H9 (cell line): ENCODE results near the gene CDC42EP4. TPM values are rescaled to one million over a fixed set of nuclear protein-coding genes. Genes with fewer than 3 reads are reported as not detected.

Experiments used
- DNase-seq: peaks from one replicate; pipeline ENCODE4 v3.0.0-alpha.2; 2017
- H2AFZ ChIP-seq: one replicate; pipeline ENCODE4 v1.6.1; 2013; ENCODE audit warnings: mild to moderate bottlenecking, low read length, control low read depth, moderate library complexity
- H2AK5ac ChIP-seq: 2 replicates; pipeline ENCODE4 v1.6.1; 2013; ENCODE audit warnings: low read length, control low read depth, mixed read lengths; ENCODE audit not compliant: insufficient read length
- H2BK120ac ChIP-seq: one replicate; pipeline ENCODE4 v1.6.1; 2013; ENCODE audit warnings: low read depth, mild to moderate bottlenecking, low read length, control low read depth, inconsistent platforms; ENCODE audit not compliant: poor library complexity, severe bottlenecking
- H2BK12ac ChIP-seq: 2 replicates; pipeline ENCODE4 v1.6.1; 2013; ENCODE audit warnings: low read length, control low read depth, mixed read lengths, low read depth; ENCODE audit not compliant: insufficient read length
- H2BK15ac ChIP-seq: 2 replicates; pipeline ENCODE4 v1.6.1; 2013; ENCODE audit warnings: low read depth, low read length, control low read depth
- H2BK20ac ChIP-seq: one replicate; pipeline ENCODE4 v1.6.1; 2013; ENCODE audit warnings: low read depth, mild to moderate bottlenecking, low read length, control low read depth, inconsistent platforms; ENCODE audit not compliant: poor library complexity, severe bottlenecking
- H2BK5ac ChIP-seq: 2 replicates; pipeline ENCODE4 v1.6.1; 2013; ENCODE audit warnings: low read length, control low read depth, mixed read lengths; ENCODE audit not compliant: insufficient read length
- H3K14ac ChIP-seq: 2 replicates; pipeline ENCODE4 v1.6.1; 2013; ENCODE audit warnings: low read length, control low read depth; ENCODE audit not compliant: insufficient read depth
- H3K18ac ChIP-seq: 2 replicates; pipeline ENCODE4 v1.6.1; 2013; ENCODE audit warnings: low read depth, mild to moderate bottlenecking, mixed read lengths, low read length, control low read depth; ENCODE audit not compliant: insufficient read length
- H3K23ac ChIP-seq: 2 replicates; pipeline ENCODE4 v1.6.1; 2013; ENCODE audit warnings: low read length, control low read depth, mixed read lengths, low read depth; ENCODE audit not compliant: insufficient read length
- H3K23me2 ChIP-seq: 2 replicates; pipeline ENCODE4 v1.6.1; 2013; ENCODE audit warnings: low read depth, mild to moderate bottlenecking, mixed read lengths, low read length, control low read depth; ENCODE audit not compliant: insufficient read length, poor library complexity, severe bottlenecking
- H3K27ac ChIP-seq: 2 replicates; pipeline ENCODE4 v1.5.1; 2013; ENCODE audit warnings: low read length, control low read depth, mixed read lengths, low read depth; ENCODE audit not compliant: insufficient read length
- H3K27me3 ChIP-seq: 2 replicates; pipeline ENCODE4 v1.6.1; 2013; ENCODE audit warnings: low read length, control low read depth, inconsistent platforms; ENCODE audit not compliant: insufficient read depth
- H3K4ac ChIP-seq: 2 replicates; pipeline ENCODE4 v1.6.1; 2013; ENCODE audit warnings: low read depth, mild to moderate bottlenecking, control low read depth, inconsistent platforms, low read length, moderate library complexity
- H3K4me1 ChIP-seq: 2 replicates; pipeline ENCODE4 v1.6.1; 2013; ENCODE audit warnings: low read length, control low read depth, inconsistent platforms; ENCODE audit not compliant: insufficient read depth
- H3K4me2 ChIP-seq: 2 replicates; pipeline ENCODE4 v1.6.1; 2013; ENCODE audit warnings: low read length, control low read depth, mixed read lengths; ENCODE audit not compliant: insufficient read length, insufficient read depth
- H3K56ac ChIP-seq: 2 replicates; pipeline ENCODE4 v1.6.1; 2013; ENCODE audit warnings: low read depth, mild to moderate bottlenecking, mixed read lengths, low read length, control low read depth; ENCODE audit not compliant: insufficient read length
- H3K79me1 ChIP-seq: 2 replicates; pipeline ENCODE4 v1.6.1; 2013; ENCODE audit warnings: low read depth, mild to moderate bottlenecking, moderate library complexity, low read length, control low read depth, inconsistent platforms; ENCODE audit not compliant: insufficient read depth, poor library complexity, severe bottlenecking
- H3K79me2 ChIP-seq: 2 replicates; pipeline ENCODE4 v1.6.1; 2013; ENCODE audit warnings: low read length, control low read depth, inconsistent platforms; ENCODE audit not compliant: insufficient read depth
- H3K9ac ChIP-seq: 2 replicates; pipeline ENCODE4 v1.6.1; 2013; ENCODE audit warnings: low read length, control low read depth, mixed read lengths; ENCODE audit not compliant: insufficient read length; ENCODE audit errors: extremely low read depth
- H3K9me3 ChIP-seq: one replicate; pipeline ENCODE4 v1.6.1; 2013; ENCODE audit warnings: low read depth, low read length, inconsistent platforms; ENCODE audit not compliant: control insufficient read depth
- H3T11ph ChIP-seq: one replicate; pipeline ENCODE4 v1.6.1; 2013; ENCODE audit warnings: mild to moderate bottlenecking, low read length, control low read depth, inconsistent platforms
- H4K20me1 ChIP-seq: one replicate; pipeline ENCODE4 v1.6.1; 2013; ENCODE audit not compliant: control insufficient read depth, insufficient read length, insufficient read depth
- H4K5ac ChIP-seq: 2 replicates; pipeline ENCODE4 v1.6.1; 2013; ENCODE audit warnings: low read depth, mild to moderate bottlenecking, mixed read lengths, low read length, control low read depth; ENCODE audit not compliant: insufficient read length
- H4K8ac ChIP-seq: replicated peaks from 2 replicates; pipeline ENCODE4 v1.6.1; 2013; ENCODE audit warnings: low read length, control low read depth, mixed read lengths, low read depth; ENCODE audit not compliant: insufficient read length
- H4K91ac ChIP-seq: 2 replicates; pipeline ENCODE4 v1.6.1; 2013; ENCODE audit warnings: low read depth, mild to moderate bottlenecking, moderate library complexity, mixed read lengths, low read length, control low read depth; ENCODE audit not compliant: insufficient read length
- H3K27ac Mint-ChIP-seq, 3 experiments: 2 replicates in 2 of 3; 3 replicates in 1 of 3; pipeline ENCODE4 v1.8.0; 2020 to 2021; ENCODE audit warnings: mixed read lengths in 3 of 3, mild to moderate bottlenecking in 1 of 3, moderate library complexity in 1 of 3
- H3K27me3 Mint-ChIP-seq: 2 replicates; pipeline ENCODE4 v1.8.0; 2021; ENCODE audit warnings: low read depth, mild to moderate bottlenecking, moderate library complexity, mixed read lengths
- H3K36me3 Mint-ChIP-seq, 3 experiments: 2 replicates in 2 of 3; 3 replicates in 1 of 3; pipeline ENCODE4 v1.8.0; 2020 to 2021; ENCODE audit warnings: low read depth in 3 of 3, mixed read lengths in 3 of 3; ENCODE audit not compliant: insufficient read depth in 1 of 3
- H3K4me1 Mint-ChIP-seq, 2 experiments: 2 replicates each; pipeline ENCODE4 v1.8.0; 2020; ENCODE audit warnings: mixed read lengths in 2 of 2
- H3K4me3 Mint-ChIP-seq, 2 experiments: 2 replicates in 1 of 2; 3 replicates in 1 of 2; pipeline ENCODE4 v1.8.0; 2020 to 2021; ENCODE audit warnings: mild to moderate bottlenecking in 2 of 2, mixed read lengths in 2 of 2, moderate library complexity in 1 of 2
- H3K9me3 Mint-ChIP-seq, 2 experiments: 2 replicates in 1 of 2; 3 replicates in 1 of 2; pipeline ENCODE4 v1.8.0; 2020; ENCODE audit warnings: mild to moderate bottlenecking in 2 of 2, mixed read lengths in 2 of 2, moderate library complexity in 1 of 2
- CTCF ChIP-seq: fragments of 200-600 bp; sonication (generic); conservative IDR thresholded peaks from 3 replicates; pipeline ENCODE4 v1.8.0; 2021; ENCODE audit warnings: antibody characterized with exemption, mild to moderate bottlenecking
- WGBS: extraction: QIAGEN DNeasy Blood & Tissue Kit; methylation state at CpG from one replicate; pipeline ENCODE4 v1.1.7; 2013; ENCODE audit warnings: missing lambda C conversion rate, low lambda C conversion rate, mixed read lengths; ENCODE audit not compliant: insufficient read length; ENCODE audit errors: extremely low coverage; 5-methylcytosine and 5-hydroxymethylcytosine counted together
- total RNA-seq: library from RNA; stranded (reverse); gene quantifications from 2 replicates; pipeline ENCODE4 v1.2.1, GENCODE V29; 2021

The CDC42EP4 gene
- total RNA-seq, 1 experiment from 2014 or later, result 27.1 TPM

DNA sequence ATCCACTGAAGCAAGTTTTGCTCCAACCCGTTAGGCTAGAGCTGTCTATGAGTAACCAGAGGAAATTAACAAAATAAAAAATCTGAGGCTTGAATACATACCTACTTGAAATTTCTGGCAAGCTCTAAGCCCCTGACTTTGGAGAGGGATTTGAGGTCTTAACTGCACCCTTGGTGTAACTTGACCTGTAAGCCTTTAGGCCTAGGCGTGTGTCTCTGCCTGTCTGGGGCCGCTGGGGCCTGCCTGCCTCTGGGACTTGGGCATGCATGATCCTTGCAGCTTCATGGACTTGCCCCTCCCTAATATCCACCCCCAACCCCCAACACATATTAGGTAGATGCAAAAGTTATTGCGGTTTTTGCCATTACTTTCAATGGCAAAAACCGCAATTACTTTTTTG is 3.7 kb upstream of the CDC42EP4 start:
- H2AK5ac ChIP-seq, result no peak overlapping the region
- H3K79me2 ChIP-seq, result no peaks in the 10 kb centered on the region
- Mint-ChIP-seq H3K27me3 (peaks cover 26% of the 10 kb centered on the region), H3K36me3 (no peaks in the 10 kb centered on the region), H3K27ac (no peak overlapping the region), H3K9me3 (peaks cover 0 to 3% of the 10 kb centered on the region in 2 experiments; a peak in 1 of 5 replicates), H3K4me1 (peaks cover 33 to 34% of the 10 kb centered on the region in 2 experiments), H3K4me3 (no peak overlapping the region; a peak in 1 of 5 replicates)
- H3K27me3 ChIP-seq, result no peaks in the 10 kb centered on the region
- H4K5ac ChIP-seq, result no peak overlapping the region
- peaks cover 7% of the 10 kb centered on the region for H3K23me2 ChIP-seq
- no peak overlapping the region for H2BK15ac ChIP-seq
- H2BK120ac ChIP-seq, result no peak overlapping the region
- no peak overlapping the region for H3K23ac ChIP-seq
- H2BK5ac ChIP-seq, result no peak overlapping the region
- WGBS, result no CpG with 5 or more reads among the region's 5 CpGs
- H2BK20ac ChIP-seq, result no peak overlapping the region
- no peak overlapping the region for H3K56ac ChIP-seq
- H3T11ph ChIP-seq, result no peak overlapping the region
- no peak overlapping the region for H3K18ac ChIP-seq
- H3K4me2 ChIP-seq, result no peak overlapping the region
- no peaks in the 10 kb centered on the region for H4K20me1 ChIP-seq
- no peak overlapping the region for H3K4ac ChIP-seq
- H3K14ac ChIP-seq, result no peak overlapping the region
- H4K8ac ChIP-seq, result no peak overlapping the region
- H4K91ac ChIP-seq, result no peak overlapping the region
- no peaks in the 10 kb centered on the region for H3K79me1 ChIP-seq
- H3K9ac ChIP-seq, result no peak overlapping the region
- H3K9me3 ChIP-seq, result no peaks in the 10 kb centered on the region
- H2AFZ ChIP-seq, result no peak overlapping the region
- no peak overlapping the region for H3K27ac ChIP-seq
- peak; percentile 24 for DNase-seq
- no peaks in the 10 kb centered on the region for H3K4me1 ChIP-seq
- no peak overlapping the region for H2BK12ac ChIP-seq
- TF ChIP-seq CTCF, result no peak
